HepG2 (cell line): ENCODE measurements around the gene AGAP1. TPM values are rescaled to one million over a fixed set of nuclear protein-coding genes. Genes with fewer than 3 reads are reported as not detected.

ENCODE experiments used
- ATAC-seq: fragments of 200-7000 bp; cut with Tn5 transposase; 3 replicates; pipeline ENCODE4 v1.9.1; 2020; ENCODE audit warnings: mild to moderate bottlenecking, moderate library complexity
- BruUV-seq: library from RNA; stranded (reverse); fragments of 400-500 nt; replicated peaks from 2 replicates; lab custom pipeline; 2021; lab: Mats Ljungman, UMichigan
- CTCF ChIA-PET: fragments of 300-600 bp; formaldehyde crosslinking; extraction: SDS; loops from one replicate; lab custom pipeline; 2021; ENCODE audit warnings: low total read pairs, inconsistent platforms, low intra/inter-chr PET ratio; lab: Yijun Ruan, JAX
- POLR2A ChIA-PET: fragments of 350-600 bp; sonication (Branson Sonifier 250); formaldehyde crosslinking; loops from one replicate; lab custom pipeline; 2020; ENCODE audit warnings: antibody characterized with exemption, inconsistent platforms; lab: Yijun Ruan, JAX
- DNase-seq: peaks from one replicate; pipeline ENCODE4 v3.0.0-alpha.2; 2015; ENCODE audit warnings: low spot score
- FAIRE-seq: peaks from 3 replicates; lab custom pipeline; 2011; peaks lifted over from hg19 to GRCh38; lab: Jason Lieb, UNC
- H2AFZ ChIP-seq: one replicate; pipeline ENCODE4 v1.6.1; 2011; ENCODE audit warnings: low read length, inconsistent platforms
- H3K27ac ChIP-seq: fragments of 300-600 bp; 3 replicates; pipeline ENCODE4 v1.8.0; 2011; ENCODE audit warnings: mixed run types, mild to moderate bottlenecking, mixed read lengths, low read length, inconsistent platforms; ENCODE audit not compliant: insufficient read depth; ENCODE audit errors: extremely low read length
- H3K27me3 ChIP-seq, 2 experiments: fragments of 200-600 bp in 1 of 2; 2 replicates in 1 of 2; 3 replicates in 1 of 2; pipeline versions ENCODE4 v1.6.0 to v1.8.0; 2011; ENCODE audit warnings: low read length in 2 of 2, mild to moderate bottlenecking in 2 of 2, moderate library complexity in 2 of 2, inconsistent platforms in 1 of 2; ENCODE audit not compliant: insufficient read depth in 2 of 2, control insufficient read depth in 1 of 2
- H3K36me3 ChIP-seq, 2 experiments: fragments of 200-600 bp in 1 of 2; replicated peaks in 1 of 2; 2 replicates in 1 of 2; 3 replicates in 1 of 2; pipeline versions ENCODE4 v1.5.1 to v1.8.0; 2011; ENCODE audit warnings: low read length in 2 of 2, inconsistent platforms in 1 of 2; ENCODE audit not compliant: insufficient read depth in 2 of 2, control insufficient read depth in 1 of 2
- H3K4me1 ChIP-seq: 2 replicates; pipeline ENCODE4 v1.5.1; 2012; ENCODE audit warnings: low read length, inconsistent platforms; ENCODE audit not compliant: insufficient read depth
- H3K4me2 ChIP-seq: 2 replicates; pipeline ENCODE4 v1.6.0; 2011; ENCODE audit warnings: low read depth, low read length, inconsistent platforms
- H3K4me3 ChIP-seq, 3 experiments: fragments of 200-600 bp in 1 of 3; sonication (generic), shearing (Covaris generic) in 1 of 3; replicated peaks in 1 of 3; 2 replicates each; pipeline ENCODE4 v1.5.1; 2011 to 2016; ENCODE audit warnings: low read length in 3 of 3, inconsistent platforms in 2 of 3, low read depth in 2 of 3, mild to moderate bottlenecking in 2 of 3, control low read depth in 1 of 3, mixed read lengths in 1 of 3; ENCODE audit not compliant: insufficient read depth in 1 of 3
- H3K79me2 ChIP-seq: one replicate; pipeline ENCODE4 v1.6.1; 2011; ENCODE audit warnings: low read length, inconsistent platforms; ENCODE audit not compliant: insufficient read depth
- H3K9ac ChIP-seq: 2 replicates; pipeline ENCODE4 v1.6.0; 2011; ENCODE audit warnings: mild to moderate bottlenecking, low read depth, low read length, inconsistent platforms; ENCODE audit not compliant: insufficient read depth
- H3K9me3 ChIP-seq: 2 replicates; pipeline ENCODE4 v1.5.1; 2012; ENCODE audit warnings: mild to moderate bottlenecking, low read length
- H4K20me1 ChIP-seq: 2 replicates; pipeline ENCODE4 v1.6.0; 2011; ENCODE audit warnings: inconsistent platforms, mild to moderate bottlenecking, low read length, moderate library complexity; ENCODE audit not compliant: insufficient read depth
- CCDC6 ChIP-seq: sonication (generic); formaldehyde crosslinking; IDR thresholded peaks from 2 replicates; pipeline ENCODE4 v1.8.1; 2022; ENCODE audit warnings: mild to moderate bottlenecking, missing genetic modification reagents, moderate library complexity
- GRHL1 ChIP-seq: sonication (generic); formaldehyde crosslinking; conservative IDR thresholded peaks from 2 replicates; pipeline ENCODE4 v1.8.0; 2022; ENCODE audit warnings: missing genetic modification reagents
- MAZ ChIP-seq, 2 experiments: sonication (generic) in 1 of 2; formaldehyde crosslinking in 1 of 2; IDR thresholded peaks; 2 replicates each; pipeline versions ENCODE4 v1.5.0 to v1.6.1; 2012 to 2020; ENCODE audit warnings: low read depth in 2 of 2, mild to moderate bottlenecking in 2 of 2, borderline replicate concordance in 1 of 2, improper control_type of control experiment in 1 of 2, low read length in 1 of 2, missing genetic modification reagents in 1 of 2, moderate library complexity in 1 of 2
- NR0B2 ChIP-seq: sonication (generic); formaldehyde crosslinking; IDR thresholded peaks from 2 replicates; pipeline ENCODE4 v1.4.0; 2020; ENCODE audit warnings: mild to moderate bottlenecking, missing genetic modification reagents
- PBX3 ChIP-seq: sonication (generic); formaldehyde crosslinking; IDR thresholded peaks from 2 replicates; pipeline ENCODE4 v1.8.1; 2023; ENCODE audit warnings: missing genetic modification reagents, inconsistent platforms, borderline replicate concordance
- SOX13 ChIP-seq, 3 experiments: fragments of 450-650 bp in 1 of 3; sonication (generic) in 1 of 3; formaldehyde crosslinking in 1 of 3; IDR thresholded peaks in 2 of 3; conservative IDR thresholded peaks in 1 of 3; 2 replicates each; pipeline versions ENCODE4 v1.5.0 to v1.6.1; 2016 to 2020; ENCODE audit warnings: antibody characterized with exemption in 1 of 3, mild to moderate bottlenecking in 1 of 3, missing compliant biosample characterization in 1 of 3, missing genetic modification reagents in 1 of 3, moderate library complexity in 1 of 3
- SSRP1 ChIP-seq: IDR thresholded peaks from 2 replicates; pipeline ENCODE4 v1.6.1; 2016; ENCODE audit warnings: control low read depth
- ZBTB8A ChIP-seq: sonication (generic); formaldehyde crosslinking; IDR thresholded peaks from 2 replicates; pipeline ENCODE4 v1.4.0; 2020; ENCODE audit warnings: mild to moderate bottlenecking, low read depth, missing genetic modification reagents, borderline replicate concordance
- ZNF24 ChIP-seq: fragments of 450-650 bp; IDR thresholded peaks from 2 replicates; pipeline ENCODE4 v1.6.1; 2017; ENCODE audit warnings: antibody characterized with exemption, mild to moderate bottlenecking
- ZNF414 ChIP-seq: sonication (generic); formaldehyde crosslinking; IDR thresholded peaks from 2 replicates; pipeline ENCODE4 v1.5.0; 2020; ENCODE audit warnings: missing genetic modification reagents
- WGBS: methylation state at CpG from one replicate; pipeline ENCODE4 v1.1.6; 2017; ENCODE audit warnings: low lambda C conversion rate; 5-methylcytosine and 5-hydroxymethylcytosine counted together
- in situ Hi-C: cut with HindIII; loops from 2 replicates; pipeline ENCODE4 v1.10.0; 2017; ENCODE audit warnings: low pct_unique_long_range_greater_than_20kb; ENCODE audit not compliant: extremely low pct_ligation_motif_present
- intact Hi-C: fragments of 100-400 bp; cut with micrococcal nuclease; formaldehyde crosslinking; loops from one replicate; pipeline ENCODE4 v1.10.0; 2022; ENCODE audit not compliant: unreplicated experiment
- polyA plus RNA-seq, 8 experiments: library from polyadenylated mRNA; depleted of rRNA in 3 of 8; stranded (reverse) in 7 of 8; unstranded in 1 of 8; fragments of >200 nt; fragmentation: Illumina TruSeq in 4 of 8; extraction: Trizol in 4 of 8; gene quantifications; 2 replicates each; pipeline versions ENCODE4 v1.2.1 to v1.2.3, GENCODE V29; 2011 to 2016; ENCODE audit warnings: low read depth in 4 of 8, missing spikeins in 1 of 8, mixed read lengths in 1 of 8; ENCODE audit not compliant: insufficient read depth in 1 of 8
- total RNA-seq, 5 experiments: library from RNA; depleted of rRNA; stranded (reverse); fragments of >200 nt; fragmentation: Illumina TruSeq; extraction: Trizol; gene quantifications; 2 replicates each; pipeline ENCODE4 v1.2.3, GENCODE V29; 2016; ENCODE audit warnings: low read depth in 1 of 5
- TF ChIP-seq, protein P1 (sequence below): sonication (generic); formaldehyde crosslinking; IDR thresholded peaks from 2 replicates; pipeline ENCODE4 v1.4.0; 2020; ENCODE audit warnings: mild to moderate bottlenecking, missing genetic modification reagents
- TF ChIP-seq, protein P2 (sequence below): sonication (generic); formaldehyde crosslinking; IDR thresholded peaks from 2 replicates; pipeline ENCODE4 v1.4.0; 2020; ENCODE audit warnings: missing genetic modification reagents
- TF ChIP-seq, protein P3 (sequence below): sonication (generic); formaldehyde crosslinking; IDR thresholded peaks from 2 replicates; pipeline ENCODE4 v1.4.0; 2020; ENCODE audit warnings: missing genetic modification reagents

AGAP1 gene
- total and polyA plus RNA-seq, 2 of the 13 experiments (the other 11 are each of a cell fraction or from before 2014, with no cell fraction given), result 21.2 to 32.7 TPM

DNA sequence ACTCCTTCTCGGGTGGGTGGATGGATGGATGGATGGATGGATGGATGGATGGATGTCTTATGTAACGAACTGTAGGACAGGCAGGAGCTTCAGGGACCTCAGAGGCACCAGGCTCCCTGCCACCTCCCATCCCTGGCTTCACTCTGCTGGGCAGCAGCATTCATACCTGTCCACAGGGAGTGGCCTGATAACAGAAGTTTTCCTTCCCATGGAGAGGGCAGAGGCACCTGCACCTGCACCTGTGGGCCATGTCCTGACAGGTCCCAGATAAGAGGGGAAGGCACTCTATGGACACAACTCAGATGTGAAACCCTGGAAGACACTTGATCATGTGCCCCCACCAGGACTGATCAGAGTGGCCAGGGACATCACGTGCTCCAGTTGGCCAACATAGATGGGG, 532.0 kb downstream of the AGAP1 start:
- 100% methylated on average over 3 of the region's 3 CpGs for WGBS
- no peak overlapping the region for H3K9ac ChIP-seq
- no peak overlapping the region for H3K4me2 ChIP-seq
- ChIA-PET CTCF (no interaction called here), POLR2A (no interaction called here)
- H3K4me1 ChIP-seq, result no peaks in the 10 kb centered on the region
- no peak overlapping the region for H2AFZ ChIP-seq
- intact Hi-C loops (loop anchor here (1.0 kb wide), 1 partner anchor 34 kb away; no protein-coding TSS in a partner anchor), in situ Hi-C loops (no loop called here)
- ATAC-seq (no peak), DNase-seq (no peak), FAIRE-seq (no peak)
- no peaks in the 10 kb centered on the region for H3K27me3 ChIP-seq
- no peaks in the 10 kb centered on the region for H3K79me2 ChIP-seq
- H3K4me3 ChIP-seq, result no peak overlapping the region
- BruUV-seq, result no TSS peak
- no peaks in the 10 kb centered on the region for H3K9me3 ChIP-seq
- no peaks in the 10 kb centered on the region for H4K20me1 ChIP-seq
- peaks cover 1 to 2% of the 10 kb centered on the region in 2 experiments; a peak in 3 of 5 replicates for H3K36me3 ChIP-seq
- no peak overlapping the region for H3K27ac ChIP-seq
- TF ChIP-seq, protein P1, sequence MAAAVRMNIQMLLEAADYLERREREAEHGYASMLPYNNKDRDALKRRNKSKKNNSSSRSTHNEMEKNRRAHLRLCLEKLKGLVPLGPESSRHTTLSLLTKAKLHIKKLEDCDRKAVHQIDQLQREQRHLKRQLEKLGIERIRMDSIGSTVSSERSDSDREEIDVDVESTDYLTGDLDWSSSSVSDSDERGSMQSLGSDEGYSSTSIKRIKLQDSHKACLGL, result no peak
- TF ChIP-seq, protein P2, sequence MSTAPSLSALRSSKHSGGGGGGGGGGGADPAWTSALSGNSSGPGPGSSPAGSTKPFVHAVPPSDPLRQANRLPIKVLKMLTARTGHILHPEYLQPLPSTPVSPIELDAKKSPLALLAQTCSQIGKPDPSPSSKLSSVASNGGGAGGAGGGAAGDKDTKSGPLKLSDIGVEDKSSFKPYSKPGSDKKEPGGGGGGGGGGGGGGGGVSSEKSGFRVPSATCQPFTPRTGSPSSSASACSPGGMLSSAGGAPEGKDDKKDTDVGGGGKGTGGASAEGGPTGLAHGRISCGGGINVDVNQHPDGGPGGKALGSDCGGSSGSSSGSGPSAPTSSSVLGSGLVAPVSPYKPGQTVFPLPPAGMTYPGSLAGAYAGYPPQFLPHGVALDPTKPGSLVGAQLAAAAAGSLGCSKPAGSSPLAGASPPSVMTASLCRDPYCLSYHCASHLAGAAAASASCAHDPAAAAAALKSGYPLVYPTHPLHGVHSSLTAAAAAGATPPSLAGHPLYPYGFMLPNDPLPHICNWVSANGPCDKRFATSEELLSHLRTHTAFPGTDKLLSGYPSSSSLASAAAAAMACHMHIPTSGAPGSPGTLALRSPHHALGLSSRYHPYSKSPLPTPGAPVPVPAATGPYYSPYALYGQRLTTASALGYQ, result no peak
- TF ChIP-seq SOX13 (IDR thresholded peaks at IDR 0.05), result no peak
- no peak for TF ChIP-seq SOX13 (CRISPR knock-in tag; conservative IDR thresholded peaks at IDR 0.05 in 1 of 2, IDR thresholded peaks at IDR 0.05 in 1 of 2)
- no peak for TF ChIP-seq ZBTB8A (CRISPR knock-in tag)
- TF ChIP-seq ZNF24, result no peak
- no peak for TF ChIP-seq CCDC6 (CRISPR knock-in tag)
- no peak for TF ChIP-seq MAZ (IDR thresholded peaks at IDR 0.05; ENCODE audit: borderline replicate concordance, low read depth, low read length)
- TF ChIP-seq MAZ (CRISPR knock-in tag; IDR thresholded peaks at IDR 0.05; ENCODE audit: low read depth), result no peak
- no peak for TF ChIP-seq PBX3
- TF ChIP-seq SSRP1 (CRISPR knock-in tag), result no peak
- TF ChIP-seq, protein P3, sequence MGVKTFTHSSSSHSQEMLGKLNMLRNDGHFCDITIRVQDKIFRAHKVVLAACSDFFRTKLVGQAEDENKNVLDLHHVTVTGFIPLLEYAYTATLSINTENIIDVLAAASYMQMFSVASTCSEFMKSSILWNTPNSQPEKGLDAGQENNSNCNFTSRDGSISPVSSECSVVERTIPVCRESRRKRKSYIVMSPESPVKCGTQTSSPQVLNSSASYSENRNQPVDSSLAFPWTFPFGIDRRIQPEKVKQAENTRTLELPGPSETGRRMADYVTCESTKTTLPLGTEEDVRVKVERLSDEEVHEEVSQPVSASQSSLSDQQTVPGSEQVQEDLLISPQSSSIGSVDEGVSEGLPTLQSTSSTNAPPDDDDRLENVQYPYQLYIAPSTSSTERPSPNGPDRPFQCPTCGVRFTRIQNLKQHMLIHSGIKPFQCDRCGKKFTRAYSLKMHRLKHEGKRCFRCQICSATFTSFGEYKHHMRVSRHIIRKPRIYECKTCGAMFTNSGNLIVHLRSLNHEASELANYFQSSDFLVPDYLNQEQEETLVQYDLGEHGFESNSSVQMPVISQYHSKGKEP (CRISPR knock-in tag), result no peak
- TF ChIP-seq NR0B2 (CRISPR knock-in tag), result no peak
- no peak for TF ChIP-seq ZNF414 (CRISPR knock-in tag)
- TF ChIP-seq GRHL1 (CRISPR knock-in tag), result no peak
